NT2/D1 (cell line): ENCODE measurements around the gene MBD3L5.
"Not testable (repeated sequence)": the region's sequence is repeated elsewhere in the genome, so short reads cannot be mapped to it uniquely, and the experiment has no call there.

ENCODE experiments used
- YY1 ChIP-seq: IDR thresholded peaks from 2 replicates; pipeline ENCODE4 v1.6.1; 2011; ENCODE audit not compliant: insufficient read length, insufficient read depth
- ZNF274 ChIP-seq: IDR thresholded peaks from 2 replicates; pipeline ENCODE4 v1.6.1; 2011; ENCODE audit warnings: mild to moderate bottlenecking, low read depth, low read length

- not testable (repeated sequence) for TF ChIP-seq YY1, ZNF274
Measured at GRCh38 chr19:7030278-7030677, at the start of gene MBD3L5.
